GM12872 (cell line): Measurements from ENCODE around the gene GZMA.
A peak's percentile ranks its signal among the peaks of the same experiment; 100 is the strongest.

Experiments used
- TF ChIP-seq, protein P1 (sequence below): IDR thresholded peaks from 3 replicates; pipeline ENCODE4 v1.5.1; 2011; ENCODE audit warnings: low read depth, mild to moderate bottlenecking, low read length, moderate library complexity; ENCODE audit not compliant: insufficient read depth

Gene GZMA

DNA sequence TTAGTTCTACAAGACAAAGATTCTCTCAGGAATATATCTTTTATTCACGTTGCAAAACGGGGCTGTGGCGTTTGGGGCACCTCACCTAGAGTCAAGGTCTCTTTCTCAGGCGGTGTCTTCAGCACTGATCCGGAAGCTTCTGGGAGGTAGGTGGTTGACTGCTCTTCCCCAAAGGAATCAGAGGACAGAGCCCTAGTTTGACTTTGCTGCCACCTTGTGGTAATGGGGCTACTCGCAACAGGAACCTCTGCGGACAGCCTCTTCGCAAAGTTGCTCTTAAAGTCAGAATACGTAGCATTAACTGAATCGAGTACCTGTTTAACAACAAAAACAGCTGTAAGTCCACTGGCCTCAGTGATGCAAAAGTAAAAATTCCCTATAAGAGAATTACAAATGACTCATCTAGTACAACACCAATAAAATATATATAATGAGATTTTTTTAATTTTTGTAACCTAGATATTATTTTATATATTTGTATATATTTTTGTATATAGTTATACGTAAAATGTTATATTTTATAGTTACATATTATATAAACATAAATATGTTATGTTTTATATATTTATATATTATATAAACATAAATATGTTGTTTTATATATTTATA, 44.2 kb downstream of the GZMA start:
- TF ChIP-seq, protein P1, sequence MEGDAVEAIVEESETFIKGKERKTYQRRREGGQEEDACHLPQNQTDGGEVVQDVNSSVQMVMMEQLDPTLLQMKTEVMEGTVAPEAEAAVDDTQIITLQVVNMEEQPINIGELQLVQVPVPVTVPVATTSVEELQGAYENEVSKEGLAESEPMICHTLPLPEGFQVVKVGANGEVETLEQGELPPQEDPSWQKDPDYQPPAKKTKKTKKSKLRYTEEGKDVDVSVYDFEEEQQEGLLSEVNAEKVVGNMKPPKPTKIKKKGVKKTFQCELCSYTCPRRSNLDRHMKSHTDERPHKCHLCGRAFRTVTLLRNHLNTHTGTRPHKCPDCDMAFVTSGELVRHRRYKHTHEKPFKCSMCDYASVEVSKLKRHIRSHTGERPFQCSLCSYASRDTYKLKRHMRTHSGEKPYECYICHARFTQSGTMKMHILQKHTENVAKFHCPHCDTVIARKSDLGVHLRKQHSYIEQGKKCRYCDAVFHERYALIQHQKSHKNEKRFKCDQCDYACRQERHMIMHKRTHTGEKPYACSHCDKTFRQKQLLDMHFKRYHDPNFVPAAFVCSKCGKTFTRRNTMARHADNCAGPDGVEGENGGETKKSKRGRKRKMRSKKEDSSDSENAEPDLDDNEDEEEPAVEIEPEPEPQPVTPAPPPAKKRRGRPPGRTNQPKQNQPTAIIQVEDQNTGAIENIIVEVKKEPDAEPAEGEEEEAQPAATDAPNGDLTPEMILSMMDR: peak; percentile 97

DNA sequence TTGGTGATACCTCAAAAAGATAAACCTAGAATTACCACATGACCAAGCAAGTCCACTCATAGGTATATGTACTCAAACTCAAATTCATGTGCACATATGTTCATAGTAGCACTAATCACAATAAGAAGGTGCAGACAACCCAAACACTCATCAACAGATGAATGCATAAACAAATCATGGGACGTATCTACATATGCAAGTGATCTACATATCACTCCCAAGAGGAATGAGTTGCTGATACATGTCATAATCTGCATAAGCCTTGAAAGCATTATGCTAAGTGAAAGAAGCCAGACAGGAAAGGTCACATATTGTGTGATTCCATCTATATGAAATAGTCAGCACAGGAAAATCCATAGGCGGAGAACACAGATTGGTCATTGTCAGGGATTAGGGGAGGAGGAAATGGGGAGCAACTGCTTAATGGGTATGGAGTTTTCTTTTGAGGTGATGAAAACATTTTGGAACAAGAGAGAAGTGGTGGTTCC, 46.9 kb downstream of the GZMA start:
- TF ChIP-seq, protein P1: no peak

DNA sequence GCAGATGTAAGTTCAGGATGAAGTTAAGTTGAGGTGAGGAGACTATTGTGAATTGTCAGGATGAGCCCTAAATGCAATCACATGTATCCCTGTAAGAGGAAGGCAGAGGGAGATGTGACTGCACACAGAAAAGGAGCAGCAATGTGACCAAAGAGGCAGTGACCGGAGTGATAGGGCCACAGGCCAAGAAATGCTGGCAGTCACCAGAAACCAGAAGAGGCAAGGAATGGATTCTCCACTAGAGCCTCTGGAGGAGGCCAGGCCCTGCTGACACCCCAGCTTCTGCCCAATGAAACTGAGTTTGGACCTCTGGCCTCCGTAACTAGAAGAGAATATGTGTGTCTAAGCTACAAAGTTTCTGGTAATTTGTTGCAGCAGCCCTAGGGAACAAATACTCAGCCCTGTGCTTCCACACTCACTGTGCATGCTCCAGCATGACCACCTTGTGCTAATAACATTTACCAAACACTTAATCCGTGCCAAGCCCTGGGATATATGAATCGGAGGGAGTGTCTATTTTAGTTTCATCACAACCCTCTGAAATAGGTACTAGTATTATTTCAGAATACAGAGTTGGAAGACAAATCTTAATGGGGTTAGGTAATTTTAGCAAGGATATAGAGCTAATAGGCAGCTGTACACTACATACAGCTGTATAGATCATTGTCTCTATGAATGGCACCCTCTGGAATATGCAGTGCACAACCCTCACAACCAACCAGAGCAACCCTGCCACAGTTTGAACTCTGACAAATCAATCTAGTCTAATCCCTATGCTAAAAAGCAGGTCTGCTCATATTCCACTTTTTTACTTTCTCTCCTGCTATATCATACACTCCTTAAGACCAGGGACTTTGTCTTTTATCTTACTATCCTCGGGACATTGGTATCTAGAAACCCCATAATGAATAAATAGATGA, 49.7 kb downstream of the GZMA start:
- TF ChIP-seq, protein P1: no peak

DNA sequence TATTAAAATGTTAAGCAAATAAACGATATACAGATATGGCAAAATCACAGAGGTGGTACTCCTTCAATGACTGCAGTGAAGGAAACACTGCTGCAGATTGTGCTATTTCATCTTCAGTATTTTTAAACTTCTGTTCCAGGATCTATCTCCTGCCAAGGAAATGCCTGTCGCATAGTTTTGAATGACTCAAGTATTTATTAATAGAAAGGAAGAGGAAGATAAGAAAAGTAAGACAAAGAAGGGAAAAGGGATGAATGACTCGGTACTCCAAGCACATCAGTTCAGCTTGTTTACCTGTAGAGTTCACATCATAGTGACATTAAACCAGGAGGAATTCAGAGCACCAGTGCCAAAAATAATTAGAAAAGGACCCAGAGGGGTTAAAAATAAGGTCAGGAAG, 52.4 kb downstream of the GZMA start:
- TF ChIP-seq, protein P1: no peak
